K562 (cell line): ENCODE measurements around the gene HDAC10. TPM values are rescaled to one million over a fixed set of nuclear protein-coding genes. Genes with fewer than 3 reads are reported as not detected.

Source experiments
- ATAC-seq: fragments of 200-7000 bp; cut with Tn5 transposase; 3 replicates; pipeline ENCODE4 v1.9.1; 2020; ENCODE audit warnings: moderate library complexity
- BruUV-seq: library from RNA; stranded (reverse); fragments of 400-500 nt; replicated peaks from 2 replicates; lab custom pipeline; 2021; lab: Mats Ljungman, UMichigan
- CTCF ChIA-PET: fragments of 300-600 bp; formaldehyde crosslinking; extraction: SDS; loops from one replicate; lab custom pipeline; 2021; ENCODE audit warnings: low intra/inter-chr PET ratio; lab: Yijun Ruan, JAX
- POLR2A ChIA-PET: fragments of 300-600, 350-650 bp; sonication (Branson Sonifier 250); formaldehyde crosslinking; extraction: SDS; loops from one replicate; lab custom pipeline; 2021; ENCODE audit warnings: antibody characterized with exemption, inconsistent platforms; lab: Yijun Ruan, JAX
- DNase-seq, 4 experiments: peaks; one replicate each; pipeline versions ENCODE4 v3.0.0 to v3.0.0-alpha.2; 2011 to 2018; ENCODE audit warnings: low spot score in 3 of 4, mixed read lengths in 3 of 4; ENCODE audit errors: extremely low read depth in 1 of 4
- FAIRE-seq: peaks from 2 replicates; lab custom pipeline; 2011; peaks lifted over from hg19 to GRCh38; lab: Jason Lieb, UNC
- H2AFZ ChIP-seq: 2 replicates; pipeline ENCODE4 v1.6.0; 2011; ENCODE audit warnings: low read depth, low read length, control low read depth, inconsistent platforms
- H3K27ac ChIP-seq: fragments of 200-600 bp; 3 replicates; pipeline ENCODE4 v1.8.0; 2011; ENCODE audit warnings: low read depth, mild to moderate bottlenecking, control low read depth, inconsistent platforms, low read length, moderate library complexity, mixed read lengths; ENCODE audit errors: extremely low read depth
- H3K27me3 ChIP-seq, 2 experiments: fragments of 300-600 bp in 1 of 2; 2 replicates in 1 of 2; 3 replicates in 1 of 2; pipeline versions ENCODE4 v1.6.0 to v1.8.0; 2011; ENCODE audit warnings: inconsistent platforms in 2 of 2, low read length in 2 of 2, mild to moderate bottlenecking in 1 of 2, mixed read lengths in 1 of 2, moderate library complexity in 1 of 2; ENCODE audit not compliant: control insufficient read depth in 2 of 2, insufficient read depth in 2 of 2
- H3K36me3 ChIP-seq: fragments of 300-600 bp; 3 replicates; pipeline ENCODE4 v1.8.0; 2011; ENCODE audit warnings: mild to moderate bottlenecking, low read length, inconsistent platforms; ENCODE audit not compliant: control insufficient read depth, insufficient read depth
- H3K4me1 ChIP-seq, 2 experiments: fragments of 200-600 bp in 1 of 2; replicated peaks in 1 of 2; 2 replicates in 1 of 2; 3 replicates in 1 of 2; pipeline versions ENCODE4 v1.5.1 to v1.8.0; 2011; ENCODE audit warnings: inconsistent platforms in 2 of 2, low read length in 2 of 2, mild to moderate bottlenecking in 1 of 2, mixed read lengths in 1 of 2, moderate library complexity in 1 of 2; ENCODE audit not compliant: control insufficient read depth in 2 of 2, insufficient read depth in 2 of 2
- H3K4me2 ChIP-seq: 2 replicates; pipeline ENCODE4 v1.6.1; 2011; ENCODE audit warnings: low read length, control low read depth, inconsistent platforms, mixed read lengths; ENCODE audit not compliant: insufficient read depth
- H3K4me3 ChIP-seq: fragments of 200-600 bp; sonication (generic), shearing (Covaris generic); 2 replicates; pipeline ENCODE4 v1.5.1; 2016; ENCODE audit warnings: control low read depth, inconsistent platforms
- H3K79me2 ChIP-seq: fragments of 200-600 bp; 3 replicates; pipeline ENCODE4 v1.8.0; 2011; ENCODE audit warnings: low read length, inconsistent platforms; ENCODE audit not compliant: control insufficient read depth, insufficient read depth
- H3K9ac ChIP-seq, 2 experiments: 2 replicates each; pipeline versions ENCODE4 v1.6.0 to v1.6.1; 2011; ENCODE audit warnings: low read depth in 2 of 2, low read length in 2 of 2, control low read depth in 1 of 2, inconsistent platforms in 1 of 2, mild to moderate bottlenecking in 1 of 2, mixed read lengths in 1 of 2; ENCODE audit not compliant: insufficient read depth in 1 of 2
- H3K9me1 ChIP-seq: one replicate; pipeline ENCODE4 v1.6.0; 2011; ENCODE audit warnings: inconsistent platforms, mild to moderate bottlenecking, low read length, moderate library complexity; ENCODE audit not compliant: control insufficient read depth, insufficient read depth
- H3K9me3 ChIP-seq: replicated peaks from 2 replicates; pipeline ENCODE4 v1.5.1; 2011; ENCODE audit warnings: low read depth, low read length, inconsistent platforms; ENCODE audit not compliant: control insufficient read depth, insufficient read depth
- H4K20me1 ChIP-seq: replicated peaks from 2 replicates; pipeline ENCODE4 v1.6.1; 2011; ENCODE audit warnings: low read length, inconsistent platforms, mixed read lengths; ENCODE audit not compliant: control insufficient read depth, insufficient read depth
- ADNP ChIP-seq: fragments of 200-800 bp; sonication (Bioruptor generic); IDR thresholded peaks from 2 replicates; pipeline ENCODE4 v1.6.1; 2016; ENCODE audit warnings: missing genetic modification characterization, missing compliant biosample characterization
- EP300 ChIP-seq: IDR thresholded peaks from 2 replicates; pipeline ENCODE4 v1.6.1; 2012; ENCODE audit warnings: low read length, improper control_type of control experiment
- HIVEP1 ChIP-seq: fragments of 250-450 bp; sonication (Bioruptor Pico); IDR thresholded peaks from 2 replicates; pipeline ENCODE4 v1.4.0; 2020; ENCODE audit warnings: mild to moderate bottlenecking
- MEIS2 ChIP-seq: fragments of 450-650 bp; IDR thresholded peaks from 2 replicates; pipeline ENCODE4 v1.6.1; 2014; ENCODE audit warnings: mild to moderate bottlenecking; ENCODE audit not compliant: partially characterized antibody
- MLLT1 ChIP-seq, 2 experiments: fragments of 450-650 bp; IDR thresholded peaks; 2 replicates each; pipeline ENCODE4 v1.6.1; 2016
- RBM22 ChIP-seq: fragments of 200-400 bp; formaldehyde crosslinking; IDR thresholded peaks from 2 replicates; pipeline ENCODE4 v1.6.1; 2018; ENCODE audit warnings: low read length, low read depth; ENCODE audit not compliant: poor library complexity, severe bottlenecking
- SMARCA5 ChIP-seq: fragments of 450-650 bp; IDR thresholded peaks from 2 replicates; pipeline ENCODE4 v1.6.1; 2016
- ZFPM2 ChIP-seq: fragments of 250-450 bp; sonication (Bioruptor Pico); IDR thresholded peaks from 2 replicates; pipeline ENCODE4 v1.5.1; 2022; ENCODE audit warnings: mild to moderate bottlenecking
- ZNF311 ChIP-seq: fragments of 250-450 bp; sonication (Bioruptor Pico); IDR thresholded peaks from 2 replicates; pipeline ENCODE4 v1.4.0; 2020; ENCODE audit warnings: mild to moderate bottlenecking, moderate library complexity
- WGBS: fragments of 100-300 bp; shearing (Covaris generic); methylation state at CpG from one replicate; pipeline ENCODE4 v1.1.6; 2016; ENCODE audit warnings: low coverage, mixed read lengths; ENCODE audit not compliant: insufficient coverage; ENCODE audit errors: missing lambda C conversion rate; 5-methylcytosine and 5-hydroxymethylcytosine counted together
- in situ Hi-C: fragments of 300-500 bp; cut with MboI; formaldehyde crosslinking; loops from 4 replicates; pipeline ENCODE4 v1.15.0; 2018; ENCODE audit warnings: inconsistent platforms, mixed read lengths
- intact Hi-C: fragments of 100-400 bp; cut with micrococcal nuclease; formaldehyde crosslinking; loops from 2 replicates; pipeline ENCODE4 v1.14.2; 2022
- polyA plus RNA-seq, 8 experiments: library from polyadenylated mRNA; depleted of rRNA in 4 of 8; stranded (reverse) in 5 of 8; unstranded in 3 of 8; fragments of >200 nt; fragmentation: Nextera tagmentation in 2 of 8; fragmentation: Illumina TruSeq in 1 of 8; extraction: Ambion mirVana in 2 of 8; extraction: Trizol in 1 of 8; gene quantifications; 2 replicates each; pipeline versions ENCODE4 v1.2.1 to v1.2.3, GENCODE V29; 2011 to 2014; ENCODE audit warnings: inconsistent platforms in 1 of 8, missing spikeins in 1 of 8
- total RNA-seq, 7 experiments: library from RNA; depleted of rRNA in 6 of 7; stranded (reverse); fragments of >200 nt in 6 of 7; fragmentation: Illumina TruSeq in 2 of 7; extraction: Trizol in 2 of 7; gene quantifications; 2 replicates each; pipeline versions ENCODE4 v1.2.1 to v1.2.3, GENCODE V29; 2011 to 2021; ENCODE audit warnings: low replicate concordance in 1 of 7
- TF ChIP-seq, protein P1 (sequence below): sonication (generic); formaldehyde crosslinking; IDR thresholded peaks from 2 replicates; pipeline ENCODE4 v1.4.0; 2020; ENCODE audit warnings: mild to moderate bottlenecking, missing genetic modification reagents
- TF ChIP-seq, protein P2 (sequence below): IDR thresholded peaks from 2 replicates; pipeline ENCODE4 v1.6.1; 2016; ENCODE audit warnings: missing genetic modification characterization, missing compliant biosample characterization

HDAC10 gene
- total and polyA plus RNA-seq, 9 of the 15 experiments (the other 6 are each of a cell fraction or from before 2014, with no cell fraction given): 0.10 to 44.2 (median 6.5) TPM

DNA sequence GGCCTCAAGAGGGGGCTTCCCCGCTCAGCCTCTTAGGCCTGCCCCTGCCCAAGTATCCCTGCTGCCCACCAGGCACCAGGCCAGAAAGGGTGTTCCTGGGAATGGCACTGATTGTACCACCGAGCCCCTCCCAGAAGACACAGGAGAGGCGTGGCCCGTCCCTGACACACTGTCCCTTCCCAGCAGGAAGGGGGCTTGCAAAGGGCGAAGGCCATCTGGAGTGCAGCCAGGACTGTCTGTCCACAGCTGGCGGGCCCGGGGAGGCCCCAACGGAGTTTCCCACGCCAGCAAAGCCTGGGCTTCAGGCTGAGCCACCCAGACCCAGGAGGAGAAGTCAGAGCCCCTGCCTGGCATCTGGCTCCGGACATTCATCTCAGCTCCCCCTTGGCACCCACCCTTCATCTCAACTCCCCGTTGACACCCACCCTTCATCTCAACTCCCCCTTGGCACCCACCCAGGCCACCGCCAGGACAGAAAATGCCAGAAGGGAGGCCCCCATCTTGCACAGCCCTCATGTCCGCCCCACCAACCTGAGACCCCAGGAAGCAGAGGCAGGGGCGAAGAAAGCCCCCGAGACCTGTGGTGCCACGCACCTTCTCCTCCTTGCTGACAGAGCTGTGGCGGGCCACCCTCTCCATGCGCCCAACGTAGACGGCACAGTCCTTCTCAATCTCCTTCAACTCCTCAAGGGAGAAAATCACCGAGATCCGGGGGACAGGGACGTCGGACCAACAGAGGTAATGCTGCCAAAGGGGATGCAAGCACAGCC, 25.7 kb downstream of the HDAC10 start:
- in situ Hi-C loops: no loop called here
- no peaks in the 10 kb centered on the region for H3K9me1 ChIP-seq
- no peaks in the 10 kb centered on the region for H3K27me3 ChIP-seq
- no peak overlapping the region for H3K27ac ChIP-seq
- H4K20me1 ChIP-seq: no peaks in the 10 kb centered on the region
- 82% methylated on average over 8 of the region's 24 CpGs for WGBS
- no peak overlapping the region for H3K4me3 ChIP-seq
- no peak overlapping the region for H3K4me2 ChIP-seq
- intact Hi-C loops: no loop called here
- ATAC-seq: no peak
- H3K36me3 ChIP-seq: peaks cover 56% of the 10 kb centered on the region; the same call in 2 of the 3 replicates
- peaks cover 0 to 16% of the 10 kb centered on the region in 2 experiments; a peak in 2 of 5 replicates for H3K4me1 ChIP-seq
- H3K9me3 ChIP-seq: 0 out of 2 replicates have a peak, but pooled peaks cover under 1% of the 10 kb centered on the region
- no peaks in the 10 kb centered on the region for H3K79me2 ChIP-seq
- no TSS peak for BruUV-seq
- no peak for FAIRE-seq
- CTCF ChIA-PET: interaction anchor here (0.5 kb wide), 1 partner anchor 17 kb away, joined by 4 read pairs; no protein-coding TSS in a partner anchor
- POLR2A ChIA-PET: no interaction called here
- no peak overlapping the region; a peak in 1 of 4 replicates for H3K9ac ChIP-seq
- no peak overlapping the region for H2AFZ ChIP-seq
- DNase-seq: no peak
- TF ChIP-seq ADNP (tag): no peak
- TF ChIP-seq, protein P1, sequence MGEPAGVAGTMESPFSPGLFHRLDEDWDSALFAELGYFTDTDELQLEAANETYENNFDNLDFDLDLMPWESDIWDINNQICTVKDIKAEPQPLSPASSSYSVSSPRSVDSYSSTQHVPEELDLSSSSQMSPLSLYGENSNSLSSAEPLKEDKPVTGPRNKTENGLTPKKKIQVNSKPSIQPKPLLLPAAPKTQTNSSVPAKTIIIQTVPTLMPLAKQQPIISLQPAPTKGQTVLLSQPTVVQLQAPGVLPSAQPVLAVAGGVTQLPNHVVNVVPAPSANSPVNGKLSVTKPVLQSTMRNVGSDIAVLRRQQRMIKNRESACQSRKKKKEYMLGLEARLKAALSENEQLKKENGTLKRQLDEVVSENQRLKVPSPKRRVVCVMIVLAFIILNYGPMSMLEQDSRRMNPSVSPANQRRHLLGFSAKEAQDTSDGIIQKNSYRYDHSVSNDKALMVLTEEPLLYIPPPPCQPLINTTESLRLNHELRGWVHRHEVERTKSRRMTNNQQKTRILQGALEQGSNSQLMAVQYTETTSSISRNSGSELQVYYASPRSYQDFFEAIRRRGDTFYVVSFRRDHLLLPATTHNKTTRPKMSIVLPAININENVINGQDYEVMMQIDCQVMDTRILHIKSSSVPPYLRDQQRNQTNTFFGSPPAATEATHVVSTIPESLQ (CRISPR knock-in tag): no peak
- no peak for TF ChIP-seq ZFPM2 (CRISPR knock-in tag)
- TF ChIP-seq MLLT1 (IDR thresholded peaks at IDR 0.05): no peak
- TF ChIP-seq MEIS2: no peak
- no peak for TF ChIP-seq HIVEP1 (CRISPR knock-in tag)
- TF ChIP-seq SMARCA5: no peak
- TF ChIP-seq EP300: no peak
- TF ChIP-seq, protein P2, sequence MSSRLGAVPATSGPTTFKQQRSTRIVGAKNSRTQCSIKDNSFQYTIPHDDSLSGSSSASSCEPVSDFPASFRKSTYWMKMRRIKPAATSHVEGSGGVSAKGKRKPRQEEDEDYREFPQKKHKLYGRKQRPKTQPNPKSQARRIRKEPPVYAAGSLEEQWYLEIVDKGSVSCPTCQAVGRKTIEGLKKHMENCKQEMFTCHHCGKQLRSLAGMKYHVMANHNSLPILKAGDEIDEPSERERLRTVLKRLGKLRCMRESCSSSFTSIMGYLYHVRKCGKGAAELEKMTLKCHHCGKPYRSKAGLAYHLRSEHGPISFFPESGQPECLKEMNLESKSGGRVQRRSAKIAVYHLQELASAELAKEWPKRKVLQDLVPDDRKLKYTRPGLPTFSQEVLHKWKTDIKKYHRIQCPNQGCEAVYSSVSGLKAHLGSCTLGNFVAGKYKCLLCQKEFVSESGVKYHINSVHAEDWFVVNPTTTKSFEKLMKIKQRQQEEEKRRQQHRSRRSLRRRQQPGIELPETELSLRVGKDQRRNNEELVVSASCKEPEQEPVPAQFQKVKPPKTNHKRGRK: no peak
- TF ChIP-seq RBM22: no peak
- no peak for TF ChIP-seq ZNF311 (CRISPR knock-in tag)
